Cardiac muscle cell (in vitro differentiated cells and primary cell): ENCODE results near the gene CEP120. TPM values are rescaled to one million over a fixed set of nuclear protein-coding genes. Genes with fewer than 3 reads are reported as not detected.
A peak's percentile ranks its signal among the peaks of the same experiment; 100 is the strongest.

Experiments used
- DNase-seq, 2 donors: peaks; one replicate each; pipeline versions ENCODE4 v3.0.0 to v3.0.0-alpha.2; 2010 to 2017; ENCODE audit warnings: low read depth in 1 of 2, low spot score in 1 of 2
- H3K27ac ChIP-seq: fragments of 200-600 bp; sonication (generic); 2 replicates; pipeline ENCODE4 v1.5.1; 2016
- H3K27me3 ChIP-seq: fragments of 200-600 bp; sonication (generic); 2 replicates; pipeline ENCODE4 v1.6.0; 2016; ENCODE audit warnings: control low read depth
- H3K36me3 ChIP-seq: fragments of 200-600 bp; sonication (generic); 2 replicates; pipeline ENCODE4 v1.5.1; 2016; ENCODE audit warnings: control low read depth
- H3K4me1 ChIP-seq: fragments of 200-600 bp; sonication (generic); 2 replicates; pipeline ENCODE4 v1.8.1; 2017; ENCODE audit warnings: low read depth, mild to moderate bottlenecking, mixed run types
- H3K4me3 ChIP-seq: fragments of 200-600 bp; sonication (generic); 2 replicates; pipeline ENCODE4 v1.5.1; 2016; ENCODE audit warnings: mild to moderate bottlenecking
- H3K9me3 ChIP-seq: fragments of 200-600 bp; sonication (generic); 2 replicates; pipeline ENCODE4 v1.5.1; 2017; ENCODE audit warnings: low read depth, mild to moderate bottlenecking, control low read depth
- CTCF ChIP-seq: IDR thresholded peaks from 2 replicates; pipeline ENCODE4 v1.5.1; 2012; ENCODE audit warnings: low read depth, mild to moderate bottlenecking, low read length
- polyA plus RNA-seq: library from polyadenylated mRNA; unstranded; fragments of >200 nt; fragmentation: Nextera tagmentation; extraction: Ambion mirVana; gene quantifications from 2 replicates; pipeline ENCODE4 v1.2.1, GENCODE V29; 2016
- total RNA-seq: library from RNA; depleted of rRNA; stranded (reverse); fragments of >200 nt; gene quantifications from 2 replicates; pipeline ENCODE4 v1.2.3, GENCODE V29; 2016

CEP120 gene
- total and polyA plus RNA-seq, 2 experiments from 2014 or later, result 6.5 to 16.3 TPM

GRCh38 chr5:123358304-123358703 is 64.9 kb downstream of the CEP120 start:
- no peak for DNase-seq
- no peaks in the 10 kb centered on the region for H3K36me3 ChIP-seq
- H3K4me1 ChIP-seq, result no peaks in the 10 kb centered on the region
- no peak for TF ChIP-seq CTCF
- no peaks in the 10 kb centered on the region for H3K9me3 ChIP-seq
- no peak overlapping the region for H3K4me3 ChIP-seq
- no peaks in the 10 kb centered on the region for H3K27me3 ChIP-seq
- no peak overlapping the region for H3K27ac ChIP-seq

- no peak for DNase-seq
- Histone ChIP-seq H3K36me3 (no peaks in the 10 kb centered on the region), H3K27ac (no peak overlapping the region), H3K4me3 (no peak overlapping the region), H3K9me3 (no peaks in the 10 kb centered on the region), H3K4me1 (no peaks in the 10 kb centered on the region), H3K27me3 (no peaks in the 10 kb centered on the region)
- TF ChIP-seq CTCF, result no peak
Observed at GRCh38 chr5:123351820-123352219, 71.4 kb downstream of the CEP120 start.

- no peaks in the 10 kb centered on the region for H3K36me3 ChIP-seq
- H3K4me3 ChIP-seq, result no peak overlapping the region
- no peaks in the 10 kb centered on the region for H3K27me3 ChIP-seq
- no peak overlapping the region for H3K27ac ChIP-seq
- TF ChIP-seq CTCF, result no peak
- DNase-seq, result no peak
- H3K9me3 ChIP-seq, result no peaks in the 10 kb centered on the region
- no peaks in the 10 kb centered on the region for H3K4me1 ChIP-seq
Observed at GRCh38 chr5:123351240-123351639, 72.0 kb downstream of the CEP120 start.

- no peaks in the 10 kb centered on the region for H3K36me3 ChIP-seq
- H3K9me3 ChIP-seq, result no peaks in the 10 kb centered on the region
- H3K4me1 ChIP-seq, result no peaks in the 10 kb centered on the region
- no peak for TF ChIP-seq CTCF
- no peak overlapping the region for H3K27ac ChIP-seq
- no peak overlapping the region for H3K4me3 ChIP-seq
- no peak for DNase-seq
- H3K27me3 ChIP-seq, result no peaks in the 10 kb centered on the region
Observed at GRCh38 chr5:123350742-123351141, 72.5 kb downstream of the CEP120 start.

- no peak overlapping the region for H3K27ac ChIP-seq
- TF ChIP-seq CTCF, result peak; percentile 84
- H3K36me3 ChIP-seq, result no peaks in the 10 kb centered on the region
- no peak overlapping the region for H3K4me3 ChIP-seq
- no peaks in the 10 kb centered on the region for H3K9me3 ChIP-seq
- H3K27me3 ChIP-seq, result no peaks in the 10 kb centered on the region
- DNase-seq, result peak; percentile 57 to 69
- H3K4me1 ChIP-seq, result peaks cover 5% of the 10 kb centered on the region
Observed at GRCh38 chr5:123344816-123345426, 78.3 kb downstream of the CEP120 start.
